ENCODE measurements around the gene MYH7. TPM values are rescaled to one million over a fixed set of nuclear protein-coding genes. Genes with fewer than 3 reads are reported as not detected.

Gene MYH7
- total RNA-seq, 6 experiments from 2014 or later, result 0.30 to 5.6 (median 0.60) TPM

- ATAC-seq (peak; percentile 95 to 98 (median 96)), DNase-seq (peak; percentile 87 to 94 (median 93))
- Histone ChIP-seq H3K4me1 (peaks cover 0 to 7% (median 2%) of the 10 kb centered on the region in 4 donors), H3K27ac (peak within 1 kb of the TSS; percentile 45 to 70 (median 64)), H3K4me3 (peak within 1 kb of the TSS; percentile 83 to 92 (median 85)), H3K27me3 (no peaks in the 10 kb centered on the region), H3K36me3 (peaks cover 0 to 32% (median 9%) of the 10 kb centered on the region in 4 donors), H3K9me3 (no peaks in the 10 kb centered on the region)
- intact Hi-C loops (cut with DNase I), result no loop called here
- TF ChIP-seq, protein P1, sequence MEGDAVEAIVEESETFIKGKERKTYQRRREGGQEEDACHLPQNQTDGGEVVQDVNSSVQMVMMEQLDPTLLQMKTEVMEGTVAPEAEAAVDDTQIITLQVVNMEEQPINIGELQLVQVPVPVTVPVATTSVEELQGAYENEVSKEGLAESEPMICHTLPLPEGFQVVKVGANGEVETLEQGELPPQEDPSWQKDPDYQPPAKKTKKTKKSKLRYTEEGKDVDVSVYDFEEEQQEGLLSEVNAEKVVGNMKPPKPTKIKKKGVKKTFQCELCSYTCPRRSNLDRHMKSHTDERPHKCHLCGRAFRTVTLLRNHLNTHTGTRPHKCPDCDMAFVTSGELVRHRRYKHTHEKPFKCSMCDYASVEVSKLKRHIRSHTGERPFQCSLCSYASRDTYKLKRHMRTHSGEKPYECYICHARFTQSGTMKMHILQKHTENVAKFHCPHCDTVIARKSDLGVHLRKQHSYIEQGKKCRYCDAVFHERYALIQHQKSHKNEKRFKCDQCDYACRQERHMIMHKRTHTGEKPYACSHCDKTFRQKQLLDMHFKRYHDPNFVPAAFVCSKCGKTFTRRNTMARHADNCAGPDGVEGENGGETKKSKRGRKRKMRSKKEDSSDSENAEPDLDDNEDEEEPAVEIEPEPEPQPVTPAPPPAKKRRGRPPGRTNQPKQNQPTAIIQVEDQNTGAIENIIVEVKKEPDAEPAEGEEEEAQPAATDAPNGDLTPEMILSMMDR (IDR thresholded peaks at IDR 0.05), result peak; percentile 73 to 89 (median 76)
- peak; percentile 65 for TF ChIP-seq POLR2A (IDR thresholded peaks at IDR 0.05)
- WGBS (ENCODE audit: insufficient coverage, low coverage, low lambda C conversion rate, missing lambda C conversion rate), result under 1% methylated on average over 22 of the region's 41 CpGs
Measured at GRCh38 chr14:23469127-23469905, 33.9 kb upstream of the MYH7 start, which contains the start of gene NGDN. NGDN (plus strand) TSS chr14:23469703; CDS start chr14:23469716, 13 bp downstream.

DNA sequence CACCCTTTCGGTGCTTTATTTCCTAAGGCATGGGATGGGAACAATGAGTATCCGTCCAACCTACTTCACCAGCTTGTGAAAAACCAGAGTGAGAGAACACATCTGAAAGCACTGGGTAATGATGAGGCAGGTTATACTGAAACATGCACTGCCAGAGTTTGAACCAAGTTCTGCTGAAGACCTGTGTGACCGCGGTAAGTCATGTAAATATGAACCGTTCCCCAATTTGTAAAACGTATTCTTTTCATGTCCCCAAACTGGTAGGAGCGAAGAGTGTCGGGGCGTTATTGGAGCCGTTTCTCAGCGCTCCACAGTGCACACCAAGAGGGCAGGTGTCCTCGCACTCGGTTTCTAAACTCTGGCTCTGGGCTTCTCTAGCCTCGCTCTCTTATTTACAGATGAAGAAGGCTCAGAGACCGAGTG, 33.3 kb upstream of the MYH7 start:
- DNase-seq (no peak), ATAC-seq (peak in 1 of 4 donors; percentile 34)
- Histone ChIP-seq H3K36me3 (peaks cover 0 to 26% (median 9%) of the 10 kb centered on the region in 4 donors), H3K27me3 (no peaks in the 10 kb centered on the region), H3K27ac (peak overlapping the region in 2 of 3 donors; percentile 16 to 61), H3K4me3 (peak overlapping the region; percentile 47 to 92 (median 85)), H3K4me1 (peaks cover 0 to 7% (median 2%) of the 10 kb centered on the region in 4 donors), H3K9me3 (no peaks in the 10 kb centered on the region)
- intact Hi-C loops (cut with DNase I), result no loop called here
- WGBS (ENCODE audit: insufficient coverage, low coverage, low lambda C conversion rate, missing lambda C conversion rate), result 72% methylated on average over 15 of the region's 15 CpGs
- TF ChIP-seq, protein P1 (IDR thresholded peaks at IDR 0.05), result no peak
- no peak for TF ChIP-seq POLR2A (IDR thresholded peaks at IDR 0.05)

GRCh38 chr14:23465261-23465660, 29.8 kb upstream of the MYH7 start:
- H3K9me3 ChIP-seq, result no peaks in the 10 kb centered on the region
- no peaks in the 10 kb centered on the region for H3K27me3 ChIP-seq
- TF ChIP-seq, protein P1 (IDR thresholded peaks at IDR 0.05), result no peak
- no peak for TF ChIP-seq POLR2A (IDR thresholded peaks at IDR 0.05)
- intact Hi-C loops (cut with DNase I), result no loop called here
- H3K4me1 ChIP-seq, result peaks cover 0 to 3% (median 0%) of the 10 kb centered on the region in 4 donors
- no peak overlapping the region for H3K4me3 ChIP-seq
- ATAC-seq (no peak), DNase-seq (no peak)
- no peak overlapping the region for H3K27ac ChIP-seq
- 87% methylated on average over 3 of the region's 3 CpGs for WGBS (ENCODE audit: insufficient coverage, low coverage, low lambda C conversion rate, missing lambda C conversion rate)
- H3K36me3 ChIP-seq, result no peaks in the 10 kb centered on the region

DNA sequence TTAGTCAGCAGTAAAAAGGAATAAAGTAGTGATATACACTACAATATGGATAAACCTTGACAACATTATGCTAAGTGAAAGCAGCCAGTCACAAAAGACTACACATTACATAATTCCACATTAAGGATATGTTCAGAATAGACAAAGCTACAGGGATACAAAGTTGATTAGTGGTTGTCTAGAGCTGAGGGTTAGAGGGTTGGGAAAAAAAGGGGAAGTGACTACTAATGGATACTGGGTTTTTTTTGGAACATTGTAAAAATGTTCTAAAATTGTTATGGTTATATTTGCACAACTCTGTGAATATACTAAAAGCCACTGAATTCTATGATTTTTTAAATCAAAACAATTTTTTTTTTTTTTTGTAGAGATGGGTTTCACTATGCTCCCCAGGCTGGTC, 29.2 kb upstream of the MYH7 start:
- no peaks in the 10 kb centered on the region for H3K36me3 ChIP-seq
- ATAC-seq, result no peak
- no peaks in the 10 kb centered on the region for H3K27me3 ChIP-seq
- TF ChIP-seq, protein P1 (IDR thresholded peaks at IDR 0.05), result no peak
- no peaks in the 10 kb centered on the region for H3K9me3 ChIP-seq
- H3K27ac ChIP-seq, result no peak overlapping the region
- no peak overlapping the region for H3K4me3 ChIP-seq
- intact Hi-C loops (cut with DNase I), result no loop called here
- no peaks in the 10 kb centered on the region for H3K4me1 ChIP-seq
- no peak for DNase-seq
